MM.1S (cell line): ENCODE measurements around the gene GARNL3.

ENCODE experiments used
- DNase-seq: peaks from one replicate; pipeline ENCODE4 v3.0.0-alpha.2; 2015
- H2AFZ ChIP-seq: fragments of 300-600 bp; sonication (generic); 2 replicates; pipeline ENCODE4 v1.6.0; 2016; ENCODE audit warnings: antibody characterized with exemption, low read length
- H3F3A ChIP-seq: fragments of 300-600 bp; sonication (generic); 2 replicates; pipeline ENCODE4 v1.6.1; 2016; ENCODE audit warnings: mild to moderate bottlenecking, antibody characterized with exemption, low read length, moderate library complexity, mixed read lengths; ENCODE audit not compliant: insufficient read depth
- H3K27ac ChIP-seq: fragments of 300-600 bp; sonication (generic); 2 replicates; pipeline ENCODE4 v1.5.1; 2016; ENCODE audit warnings: mild to moderate bottlenecking, low read length
- H3K27me3 ChIP-seq: fragments of 300-600 bp; sonication (generic); replicated peaks from 2 replicates; pipeline ENCODE4 v1.6.0; 2016; ENCODE audit warnings: low read length; ENCODE audit not compliant: insufficient read depth
- H3K36me3 ChIP-seq: fragments of 300-600 bp; sonication (generic); replicated peaks from 2 replicates; pipeline ENCODE4 v1.6.1; 2016; ENCODE audit warnings: mild to moderate bottlenecking, low read length, mixed read lengths; ENCODE audit not compliant: insufficient read depth
- H3K4me1 ChIP-seq: fragments of 300-600 bp; sonication (generic); 2 replicates; pipeline ENCODE4 v1.6.1; 2016; ENCODE audit warnings: low read length, mixed read lengths
- H3K4me2 ChIP-seq: fragments of 300-600 bp; sonication (generic); 2 replicates; pipeline ENCODE4 v1.6.0; 2016; ENCODE audit warnings: low read depth, low read length
- H3K4me3 ChIP-seq: fragments of 300-600 bp; sonication (generic); 2 replicates; pipeline ENCODE4 v1.5.1; 2016; ENCODE audit warnings: low read length, mixed read lengths
- H3K79me2 ChIP-seq: fragments of 300-600 bp; sonication (generic); 2 replicates; pipeline ENCODE4 v1.6.1; 2016; ENCODE audit warnings: mixed run types, low read length, mixed read lengths
- H3K9ac ChIP-seq: fragments of 300-600 bp; sonication (generic); 2 replicates; pipeline ENCODE4 v1.6.1; 2016; ENCODE audit warnings: low read length, mixed read lengths
- H3K9me2 ChIP-seq: fragments of 300-600 bp; sonication (generic); replicated peaks from 2 replicates; pipeline ENCODE4 v1.6.1; 2016; ENCODE audit warnings: mild to moderate bottlenecking, low read length, mixed read lengths; ENCODE audit not compliant: insufficient read depth
- H3K9me3 ChIP-seq: fragments of 300-600 bp; sonication (generic); replicated peaks from 2 replicates; pipeline ENCODE4 v1.6.1; 2016; ENCODE audit warnings: mild to moderate bottlenecking, low read length, mixed read lengths; ENCODE audit not compliant: insufficient read depth
- H4K20me1 ChIP-seq: fragments of 300-600 bp; sonication (generic); 2 replicates; pipeline ENCODE4 v1.6.1; 2016; ENCODE audit warnings: mild to moderate bottlenecking, low read length, moderate library complexity, mixed read lengths; ENCODE audit not compliant: insufficient read depth
- CTCF ChIP-seq: fragments of 300-600 bp; sonication (generic); IDR thresholded peaks from 2 replicates; pipeline ENCODE4 v1.5.1; 2016; ENCODE audit warnings: antibody characterized with exemption, low read length, mixed read lengths
- EZH2 ChIP-seq: fragments of 300-600 bp; sonication (generic); optimal IDR thresholded peaks from 2 replicates; pipeline ENCODE3; 2017; ENCODE audit warnings: low read depth, mild to moderate bottlenecking, antibody characterized with exemption, low read length, mixed read lengths
- EZH2phosphoT487 ChIP-seq: fragments of 300-600 bp; sonication (generic); IDR thresholded peaks from 2 replicates; pipeline ENCODE4 v1.6.1; 2018; ENCODE audit warnings: antibody characterized with exemption, low read length

Gene GARNL3

DNA sequence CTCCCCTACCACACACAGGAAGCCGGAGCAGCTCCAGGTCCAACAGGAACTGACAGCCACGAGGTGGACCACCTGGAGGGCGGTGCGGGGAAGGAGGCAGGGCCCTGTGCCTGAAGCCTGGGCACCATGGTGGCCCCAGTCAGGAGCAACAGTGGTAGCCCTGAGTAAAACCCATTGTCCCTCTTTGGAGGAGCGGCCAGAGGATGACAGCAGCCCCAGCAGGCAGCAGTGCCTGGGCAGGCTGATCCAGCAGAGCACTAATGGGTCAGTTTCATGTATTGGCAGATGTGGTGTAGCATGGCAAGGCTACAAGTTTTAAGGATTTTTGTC is 47.7 kb upstream of the GARNL3 start:
- Histone ChIP-seq H3K4me1 (peaks cover 10% of the 10 kb centered on the region), H3K4me2 (no peak overlapping the region), H2AFZ (no peak overlapping the region), H3K9ac (no peak overlapping the region), H3K36me3 (no peaks in the 10 kb centered on the region), H3K79me2 (no peaks in the 10 kb centered on the region), H3F3A (no peaks in the 10 kb centered on the region; the same call in 1 of the 2 replicates), H3K9me2 (no peaks in the 10 kb centered on the region), H3K4me3 (no peak overlapping the region), H3K27ac (no peak overlapping the region), H3K9me3 (no peaks in the 10 kb centered on the region), H4K20me1 (no peaks in the 10 kb centered on the region), H3K27me3 (no peaks in the 10 kb centered on the region)
- TF ChIP-seq EZH2phosphoT487 (no peak), EZH2 (no peak), CTCF (no peak)
- no peak for DNase-seq

GRCh38 chr9:127218818-127219217 is 45.8 kb upstream of the GARNL3 start:
- H3K4me3 ChIP-seq, result no peak overlapping the region
- no peak overlapping the region for H3K9ac ChIP-seq
- TF ChIP-seq CTCF (no peak), EZH2phosphoT487 (no peak), EZH2 (no peak)
- peaks cover 16% of the 10 kb centered on the region for H3K4me1 ChIP-seq
- no peaks in the 10 kb centered on the region for H4K20me1 ChIP-seq
- no peaks in the 10 kb centered on the region for H3K27me3 ChIP-seq
- H3K36me3 ChIP-seq, result no peaks in the 10 kb centered on the region
- H3F3A ChIP-seq, result no peaks in the 10 kb centered on the region; the same call in 1 of the 2 replicates
- H3K9me3 ChIP-seq, result no peaks in the 10 kb centered on the region
- no peaks in the 10 kb centered on the region for H3K9me2 ChIP-seq
- H3K27ac ChIP-seq, result no peak overlapping the region
- no peak overlapping the region for H3K4me2 ChIP-seq
- no peaks in the 10 kb centered on the region for H3K79me2 ChIP-seq
- DNase-seq, result no peak
- H2AFZ ChIP-seq, result no peak overlapping the region

GRCh38 chr9:127219520-127219919 is 45.1 kb upstream of the GARNL3 start:
- no peak for DNase-seq

More at GRCh38 chr9:127219520-127219919, 45.1 kb upstream of the GARNL3 start:
- Histone ChIP-seq H3K4me3 (no peak overlapping the region), H3K9me2 (no peaks in the 10 kb centered on the region), H3K27me3 (no peaks in the 10 kb centered on the region), H3K9me3 (no peaks in the 10 kb centered on the region), H3K27ac (no peak overlapping the region), H4K20me1 (no peaks in the 10 kb centered on the region), H3K79me2 (no peaks in the 10 kb centered on the region), H3F3A (no peaks in the 10 kb centered on the region; the same call in 1 of the 2 replicates), H3K9ac (no peak overlapping the region), H3K4me2 (no peak overlapping the region), H2AFZ (no peak overlapping the region), H3K4me1 (peaks cover 16% of the 10 kb centered on the region), H3K36me3 (no peaks in the 10 kb centered on the region)
- no peak for TF ChIP-seq CTCF
- no peak for TF ChIP-seq EZH2
- TF ChIP-seq EZH2phosphoT487, result no peak
